Measurements from ENCODE around the gene YIF1A. TPM values are rescaled to one million over a fixed set of nuclear protein-coding genes. Genes with fewer than 3 reads are reported as not detected.

YIF1A gene
- total RNA-seq, 6 donors from 2014 or later = 25.1 to 107 (median 68.2) TPM

GRCh38 chr11:66262696-66263095 lies 26.2 kb downstream of the YIF1A start:
- TF ChIP-seq CTCF (IDR thresholded peaks at IDR 0.05) (no peak), POLR2AphosphoS5 (IDR thresholded peaks at IDR 0.05) (no peak), POLR2A (IDR thresholded peaks at IDR 0.05) (no peak)
- Histone ChIP-seq H3K4me1 (peaks cover 16 to 20% (median 20%) of the 10 kb centered on the region in 4 donors), H3K27me3 (no peaks in the 10 kb centered on the region), H3K36me3 (peaks cover 0 to 60% (median 29%) of the 10 kb centered on the region in 4 donors), H3K4me3 (no peak overlapping the region), H3K9me3 (no peaks in the 10 kb centered on the region), H3K27ac (no peak overlapping the region)
- peak in 1 of 2 donors; percentile 73 for DNase-seq
- WGBS, 2 donors = 95 to 100% methylated on average over 1 to 7 of the region's 12 CpGs
- ATAC-seq (ENCODE audit: low FRiP score in 2 of 2) = no peak

GRCh38 chr11:66262191-66262590 lies 26.8 kb downstream of the YIF1A start:
- H3K4me3 ChIP-seq = no peak overlapping the region
- no peak overlapping the region for H3K27ac ChIP-seq
- no peaks in the 10 kb centered on the region for H3K27me3 ChIP-seq
- peaks cover 15 to 23% (median 19%) of the 10 kb centered on the region in 4 donors for H3K4me1 ChIP-seq
- H3K36me3 ChIP-seq = peaks cover 0 to 60% (median 29%) of the 10 kb centered on the region in 4 donors
- TF ChIP-seq POLR2A (IDR thresholded peaks at IDR 0.05) = no peak
- TF ChIP-seq POLR2AphosphoS5 (IDR thresholded peaks at IDR 0.05) = no peak
- no peak for TF ChIP-seq CTCF (IDR thresholded peaks at IDR 0.05)
- no peak for TF ChIP-seq EP300 (IDR thresholded peaks at IDR 0.05)
- 91 to 95% methylated on average over 3 to 5 of the region's 5 CpGs for WGBS, 2 donors
- ATAC-seq (ENCODE audit: low FRiP score in 2 of 2) (no peak), DNase-seq (no peak)
- H3K9me3 ChIP-seq = no peaks in the 10 kb centered on the region

- WGBS, 2 donors = 93 to 97% methylated on average over 16 of the region's 16 CpGs
- peak in 1 of 2 donors; percentile 81 for DNase-seq
- ATAC-seq (ENCODE audit: low FRiP score in 2 of 2) = no peak
- TF ChIP-seq POLR2AphosphoS5 (IDR thresholded peaks at IDR 0.05) = no peak
- TF ChIP-seq POLR2A (IDR thresholded peaks at IDR 0.05) = no peak
- no peak for TF ChIP-seq CTCF (IDR thresholded peaks at IDR 0.05)
- TF ChIP-seq EP300 (IDR thresholded peaks at IDR 0.05) = no peak
- Histone ChIP-seq H3K36me3 (peaks cover 0 to 60% (median 29%) of the 10 kb centered on the region in 4 donors), H3K27me3 (no peaks in the 10 kb centered on the region), H3K4me3 (no peak overlapping the region), H3K4me1 (peaks cover 13 to 20% (median 17%) of the 10 kb centered on the region in 4 donors), H3K27ac (no peak overlapping the region), H3K9me3 (no peaks in the 10 kb centered on the region)
Measured at GRCh38 chr11:66261578-66261977, 27.4 kb downstream of the YIF1A start.

DNA sequence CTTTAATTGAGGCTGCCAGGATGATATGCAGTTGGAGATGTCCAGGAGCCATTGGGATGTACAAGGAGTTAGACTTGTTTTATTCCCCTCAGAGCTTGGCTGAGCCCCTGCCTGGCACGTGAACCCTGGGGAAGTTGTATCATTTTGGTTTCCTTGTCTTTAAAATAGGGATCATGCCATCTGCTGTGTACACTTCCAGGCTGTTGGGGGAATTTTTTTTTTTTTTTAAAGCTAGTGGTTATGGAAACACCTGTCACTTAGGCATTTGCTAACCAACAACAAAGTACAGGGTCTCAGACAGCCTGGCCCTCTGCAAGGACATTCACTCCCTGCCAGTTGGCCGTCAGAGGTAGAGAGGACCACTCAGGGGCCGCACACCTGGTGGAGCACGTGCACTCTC lies 29.0 kb downstream of the YIF1A start:
- Histone ChIP-seq H3K36me3 (peaks cover 0 to 55% (median 26%) of the 10 kb centered on the region in 4 donors), H3K27me3 (no peaks in the 10 kb centered on the region), H3K4me3 (no peak overlapping the region), H3K9me3 (no peaks in the 10 kb centered on the region), H3K27ac (no peak overlapping the region), H3K4me1 (peaks cover 11 to 20% (median 17%) of the 10 kb centered on the region in 4 donors)
- ATAC-seq (ENCODE audit: low FRiP score in 2 of 2) (no peak), DNase-seq (no peak)
- no peak for TF ChIP-seq EP300 (IDR thresholded peaks at IDR 0.05)
- 91 to 92% methylated on average over 4 of the region's 4 CpGs for WGBS, 2 donors

GRCh38 chr11:66259225-66259624 lies 29.7 kb downstream of the YIF1A start:
- ATAC-seq (ENCODE audit: low FRiP score in 2 of 2) (no peak), DNase-seq (no peak)
- Histone ChIP-seq H3K36me3 (peaks cover 0 to 48% (median 24%) of the 10 kb centered on the region in 4 donors), H3K4me3 (peak overlapping the region in 1 of 4 donors; percentile 100), H3K27ac (no peak overlapping the region), H3K27me3 (no peaks in the 10 kb centered on the region), H3K4me1 (peaks cover 11 to 20% (median 17%) of the 10 kb centered on the region in 4 donors), H3K9me3 (no peaks in the 10 kb centered on the region)
- TF ChIP-seq POLR2A (IDR thresholded peaks at IDR 0.05) = no peak
- TF ChIP-seq POLR2AphosphoS5 (IDR thresholded peaks at IDR 0.05) = no peak
- no peak for TF ChIP-seq EP300 (IDR thresholded peaks at IDR 0.05)
- TF ChIP-seq CTCF (IDR thresholded peaks at IDR 0.05) = no peak
- WGBS, 2 donors = 95 to 96% methylated on average over 2 of the region's 2 CpGs
